GM15510 (cell line): ENCODE data around the gene SLC35F2.

Source experiments
- POLR2A ChIP-seq: IDR thresholded peaks from 3 replicates; pipeline ENCODE4 v1.6.1; 2011; ENCODE audit warnings: borderline replicate concordance; ENCODE audit not compliant: insufficient read length; ENCODE audit errors: extremely low read depth

SLC35F2 gene

GRCh38 chr11:107757661-107758060, 100.9 kb downstream of the SLC35F2 start:
- no peak for TF ChIP-seq POLR2A

- TF ChIP-seq POLR2A = no peak
These were observed 102.0 kb downstream of the SLC35F2 start for GRCh38 chr11:107756553-107756952.

DNA sequence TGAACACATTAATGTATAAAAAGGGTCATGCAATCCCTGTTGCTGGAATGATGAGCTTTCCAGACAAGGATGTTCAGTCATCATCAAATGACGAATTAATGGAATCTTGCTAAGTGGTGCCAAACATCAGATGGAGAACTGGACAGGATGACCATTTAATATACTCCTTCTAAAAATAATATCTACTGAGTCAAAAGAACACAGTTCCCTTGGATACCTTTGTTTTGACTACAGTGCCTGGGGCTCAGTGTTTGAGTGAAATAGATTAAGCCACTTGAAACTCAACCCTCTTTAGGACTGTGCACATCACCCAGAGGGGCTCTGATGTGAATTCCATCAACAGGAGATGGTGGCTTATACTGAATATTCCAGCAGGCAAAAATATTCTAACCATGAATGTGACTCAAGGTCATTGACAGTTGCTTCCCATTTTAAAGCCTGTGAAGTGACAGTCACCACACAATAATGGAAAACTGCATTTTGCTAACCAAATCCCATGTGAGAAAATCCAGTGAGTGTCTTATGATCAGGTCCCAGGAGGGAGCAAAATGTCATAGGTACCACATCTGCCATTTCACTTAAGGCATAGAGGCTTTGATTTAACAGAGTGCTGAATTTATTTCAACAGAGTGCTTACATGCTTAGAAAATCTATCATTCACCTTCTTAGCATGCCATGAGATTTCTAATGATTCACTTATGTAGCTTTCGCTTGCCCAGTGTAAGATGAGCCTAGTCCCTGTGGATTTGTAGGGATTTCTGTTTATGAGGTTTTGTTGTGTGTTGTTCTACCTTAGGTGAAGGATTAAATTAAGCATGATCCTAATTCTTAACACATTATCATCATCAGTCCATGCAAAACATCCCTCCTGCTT, 105.4 kb downstream of the SLC35F2 start:
- TF ChIP-seq POLR2A = no peak

- no peak for TF ChIP-seq POLR2A
These were observed 106.1 kb downstream of the SLC35F2 start for GRCh38 chr11:107752508-107752907.

DNA sequence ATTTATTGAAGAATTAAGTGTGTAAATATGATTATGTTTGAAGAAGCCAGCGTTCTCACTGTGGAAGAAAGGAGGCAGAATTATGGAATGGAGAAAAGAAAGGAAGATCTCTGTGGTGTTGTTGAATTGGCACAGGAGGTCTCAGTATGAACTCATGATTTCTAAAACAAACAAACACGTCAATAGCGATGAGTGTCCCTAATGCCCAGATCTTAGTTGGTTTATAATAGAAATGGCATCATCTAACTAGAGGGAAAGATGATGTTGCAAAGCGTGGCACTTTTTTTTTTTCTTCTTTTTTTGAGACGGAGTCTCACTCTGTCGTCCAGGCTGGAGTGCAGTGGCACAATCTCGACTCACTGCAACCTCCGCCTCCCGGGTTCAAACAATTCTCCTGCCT, 107.5 kb downstream of the SLC35F2 start:
- TF ChIP-seq POLR2A = no peak

DNA sequence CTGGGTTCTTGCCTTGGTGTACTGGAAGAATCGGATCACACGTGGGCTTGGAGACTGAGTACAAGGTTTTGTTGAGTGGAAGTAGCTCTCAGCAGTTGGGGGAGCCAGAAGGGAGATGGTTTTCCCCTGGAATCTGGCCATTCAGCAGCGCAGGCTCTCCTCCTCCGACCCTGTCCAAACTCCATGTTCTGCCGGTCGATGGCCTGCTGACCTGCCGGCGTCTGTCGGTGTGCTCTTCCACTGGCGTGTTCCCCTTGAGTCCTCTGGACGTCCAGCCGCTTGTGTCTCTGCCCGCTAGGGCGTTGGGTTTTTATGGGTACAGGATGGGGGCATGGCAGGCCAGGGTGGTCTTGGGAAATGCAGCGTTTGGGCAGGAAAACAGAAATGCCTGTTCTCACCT, 108.3 kb downstream of the SLC35F2 start:
- no peak for TF ChIP-seq POLR2A

DNA sequence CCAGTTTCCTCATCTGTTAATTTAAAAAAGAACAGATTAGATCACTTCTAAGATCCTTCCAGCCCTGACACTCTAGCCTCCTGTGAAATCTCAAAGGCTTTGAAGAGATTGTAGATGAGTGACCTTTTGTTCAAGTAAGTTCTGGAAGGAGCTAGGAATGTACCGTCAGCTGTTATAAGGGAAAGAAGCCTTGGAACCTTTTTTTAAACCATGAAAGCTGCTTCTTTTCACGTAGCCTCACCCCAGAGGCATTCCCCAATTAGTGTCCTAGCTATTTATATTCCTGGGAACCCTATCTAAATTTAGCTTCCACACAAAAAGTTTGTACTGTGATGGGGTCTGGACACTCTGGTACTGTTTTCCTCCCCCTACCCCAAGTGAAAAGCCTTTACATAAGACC, 111.0 kb downstream of the SLC35F2 start:
- no peak for TF ChIP-seq POLR2A

- no peak for TF ChIP-seq POLR2A
These were observed 113.9 kb downstream of the SLC35F2 start for GRCh38 chr11:107744736-107745135.

DNA sequence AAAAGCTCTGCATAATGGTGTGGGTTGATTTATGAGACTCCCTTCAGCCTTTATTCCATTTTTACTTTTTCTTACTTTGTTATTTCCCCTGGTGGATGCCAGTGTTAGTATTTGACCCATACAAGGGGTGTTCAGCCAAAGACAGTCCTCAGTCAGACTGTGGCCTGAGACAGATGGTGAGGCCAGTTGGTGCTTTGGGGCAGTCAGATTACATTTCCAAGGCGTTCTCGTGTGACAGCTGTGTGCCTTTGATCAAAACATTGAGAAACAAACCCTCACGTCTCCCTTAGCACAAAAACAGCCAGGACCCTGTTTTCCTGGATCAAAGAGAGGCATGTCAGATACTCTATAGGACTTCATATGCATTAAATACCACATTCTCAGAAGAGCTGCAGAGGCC, 115.4 kb downstream of the SLC35F2 start:
- TF ChIP-seq POLR2A = no peak

DNA sequence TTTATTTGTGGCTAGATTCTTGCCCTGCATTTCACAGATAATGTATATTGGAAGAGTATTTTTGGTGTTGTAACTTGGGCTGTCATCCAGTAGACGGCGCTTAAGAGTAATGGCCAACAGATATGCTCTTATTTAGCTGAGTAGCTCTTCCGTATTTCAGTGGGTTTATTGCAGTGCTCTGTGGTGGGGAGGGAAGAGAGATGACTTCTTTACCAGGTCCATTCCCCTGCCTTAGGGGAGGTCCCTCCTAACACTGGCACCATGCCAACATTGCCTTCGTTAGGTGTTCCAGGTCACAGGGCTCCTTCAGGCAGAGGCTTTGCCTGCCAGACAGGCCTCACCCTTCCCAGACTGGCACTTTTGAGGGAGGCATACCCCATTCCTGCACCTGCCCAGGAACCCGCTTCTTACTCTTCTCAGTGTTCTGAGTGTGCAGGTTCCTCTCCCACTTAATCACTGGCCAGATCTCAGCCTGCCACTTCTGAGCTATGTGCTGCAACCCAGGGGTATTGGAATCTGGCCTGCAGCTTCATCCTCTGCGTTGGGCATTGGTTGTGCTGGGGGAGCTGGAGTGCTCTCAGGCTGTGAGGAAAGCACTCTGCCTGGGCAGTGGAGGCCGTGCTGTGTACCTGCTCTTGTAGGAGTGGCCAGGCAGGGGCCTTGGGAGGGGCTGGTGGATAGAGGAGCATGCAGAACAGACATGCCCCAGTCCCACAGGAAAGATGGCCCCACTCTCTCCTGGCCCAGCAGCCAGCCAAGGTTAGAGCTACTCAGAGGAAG, 117.4 kb downstream of the SLC35F2 start:
- no peak for TF ChIP-seq POLR2A
